ENCODE measurements around the gene ZNF804A.

GRCh38 chr2:184596819-184597411 lies 1.4 kb upstream of the ZNF804A start:
- peak; percentile 26 for TF ChIP-seq CTCF (IDR thresholded peaks at IDR 0.05)
- TF ChIP-seq EZH2 (IDR thresholded peaks at IDR 0.05), result no peak
- TF ChIP-seq EZH2phosphoT487 (IDR thresholded peaks at IDR 0.05), result no peak

Measured in neural progenitor cell (in vitro differentiated cells).